Parathyroid adenoma (tissue), 2 donors: ENCODE measurements around the gene SPTBN5.
A peak's percentile ranks its signal among the peaks of the same experiment; 100 is the strongest.

Experiments
- H2AFZ ChIP-seq: fragments of 300-600 bp; sonication (generic); one replicate; pipeline ENCODE4 v1.7.0; 2017; ENCODE audit warnings: antibody characterized with exemption, mild to moderate bottlenecking
- H3K27ac ChIP-seq: fragments of 300-600 bp; sonication (generic); one replicate; pipeline ENCODE4 v1.7.0; 2017
- H3K27me3 ChIP-seq: fragments of 300-600 bp; sonication (generic); one replicate; pipeline ENCODE4 v1.7.0; 2017; ENCODE audit warnings: low read length; ENCODE audit not compliant: control insufficient read depth, insufficient read depth
- H3K36me3 ChIP-seq: fragments of 300-600 bp; sonication (generic); one replicate; pipeline ENCODE4 v1.7.0; 2017; ENCODE audit warnings: low read length; ENCODE audit not compliant: control insufficient read depth, insufficient read depth
- H3K4me1 ChIP-seq: fragments of 300-600 bp; sonication (generic); one replicate; pipeline ENCODE4 v1.7.0; 2017; ENCODE audit warnings: control low read depth
- H3K4me2 ChIP-seq: fragments of 300-600 bp; sonication (generic); one replicate; pipeline ENCODE4 v1.7.0; 2017; ENCODE audit warnings: low read length
- H3K4me3 ChIP-seq: fragments of 300-600 bp; sonication (generic); one replicate; pipeline ENCODE4 v1.7.0; 2017; ENCODE audit warnings: low read depth, low read length
- H3K79me2 ChIP-seq: fragments of 300-600 bp; sonication (generic); one replicate; pipeline ENCODE4 v1.7.0; 2017; ENCODE audit warnings: control low read depth
- H3K9ac ChIP-seq: fragments of 300-600 bp; sonication (generic); one replicate; pipeline ENCODE4 v1.7.0; 2017; ENCODE audit warnings: mild to moderate bottlenecking
- H3K9me3 ChIP-seq: fragments of 300-600 bp; sonication (generic); one replicate; pipeline ENCODE4 v1.7.0; 2017; ENCODE audit warnings: low read length; ENCODE audit not compliant: control insufficient read depth
- CTCF ChIP-seq: fragments of 300-600 bp; sonication (generic); IDR thresholded peaks from one replicate; pipeline ENCODE4 v1.7.0; 2017; ENCODE audit warnings: antibody characterized with exemption, mild to moderate bottlenecking
- donor health status: primary hyperparathyroidism.

Gene SPTBN5

GRCh38 chr15:41812820-41813375 lies 81.0 kb downstream of the SPTBN5 start:
- Histone ChIP-seq H3K4me3 (no peak overlapping the region), H3K9ac (no peak overlapping the region), H3K79me2 (no peaks in the 10 kb centered on the region), H3K4me1 (no peaks in the 10 kb centered on the region), H2AFZ (no peak overlapping the region), H3K27me3 (no peaks in the 10 kb centered on the region), H3K27ac (no peak overlapping the region), H3K36me3 (no peaks in the 10 kb centered on the region), H3K4me2 (no peak overlapping the region), H3K9me3 (no peaks in the 10 kb centered on the region)
- TF ChIP-seq CTCF: no peak

- no peak overlapping the region for H3K9ac ChIP-seq
- no peaks in the 10 kb centered on the region for H3K36me3 ChIP-seq
- H3K4me1 ChIP-seq: no peaks in the 10 kb centered on the region
- no peaks in the 10 kb centered on the region for H3K27me3 ChIP-seq
- H3K27ac ChIP-seq: no peak overlapping the region
- TF ChIP-seq CTCF: peak; percentile 71
- H3K4me2 ChIP-seq: no peak overlapping the region
- H3K9me3 ChIP-seq: no peaks in the 10 kb centered on the region
- H3K4me3 ChIP-seq: no peak overlapping the region
- no peaks in the 10 kb centered on the region for H3K79me2 ChIP-seq
- no peak overlapping the region for H2AFZ ChIP-seq
These were observed 82.2 kb downstream of the SPTBN5 start for GRCh38 chr15:41811432-41812195.

- no peak overlapping the region for H3K4me2 ChIP-seq
- no peaks in the 10 kb centered on the region for H3K36me3 ChIP-seq
- H2AFZ ChIP-seq: no peak overlapping the region
- no peak for TF ChIP-seq CTCF
- no peak overlapping the region for H3K9ac ChIP-seq
- H3K27ac ChIP-seq: no peak overlapping the region
- H3K4me3 ChIP-seq: no peak overlapping the region
- no peaks in the 10 kb centered on the region for H3K4me1 ChIP-seq
- H3K79me2 ChIP-seq: no peaks in the 10 kb centered on the region
- no peaks in the 10 kb centered on the region for H3K27me3 ChIP-seq
- no peaks in the 10 kb centered on the region for H3K9me3 ChIP-seq
These were observed 83.0 kb downstream of the SPTBN5 start for GRCh38 chr15:41810651-41811431.

GRCh38 chr15:41809526-41810220 lies 84.2 kb downstream of the SPTBN5 start:
- Histone ChIP-seq H3K9ac (no peak overlapping the region), H3K4me3 (no peak overlapping the region), H3K27me3 (no peaks in the 10 kb centered on the region)

More at GRCh38 chr15:41809526-41810220, 84.2 kb downstream of the SPTBN5 start:
- H3K79me2 ChIP-seq: no peaks in the 10 kb centered on the region
- H2AFZ ChIP-seq: no peak overlapping the region
- TF ChIP-seq CTCF: no peak
- no peak overlapping the region for H3K4me2 ChIP-seq
- no peak overlapping the region for H3K27ac ChIP-seq
- H3K9me3 ChIP-seq: no peaks in the 10 kb centered on the region
- H3K4me1 ChIP-seq: no peaks in the 10 kb centered on the region
- no peaks in the 10 kb centered on the region for H3K36me3 ChIP-seq
